GM11168 (cell line): ENCODE data around the gene MRPS10.

ENCODE experiments used
- in situ Hi-C: fragments of 300-500 bp; cut with MboI; formaldehyde crosslinking; loops from one replicate; pipeline ENCODE4 v1.12.0; 2022; ENCODE audit warnings: low sequenced_read_pairs; ENCODE audit not compliant: unreplicated experiment

MRPS10 gene

DNA sequence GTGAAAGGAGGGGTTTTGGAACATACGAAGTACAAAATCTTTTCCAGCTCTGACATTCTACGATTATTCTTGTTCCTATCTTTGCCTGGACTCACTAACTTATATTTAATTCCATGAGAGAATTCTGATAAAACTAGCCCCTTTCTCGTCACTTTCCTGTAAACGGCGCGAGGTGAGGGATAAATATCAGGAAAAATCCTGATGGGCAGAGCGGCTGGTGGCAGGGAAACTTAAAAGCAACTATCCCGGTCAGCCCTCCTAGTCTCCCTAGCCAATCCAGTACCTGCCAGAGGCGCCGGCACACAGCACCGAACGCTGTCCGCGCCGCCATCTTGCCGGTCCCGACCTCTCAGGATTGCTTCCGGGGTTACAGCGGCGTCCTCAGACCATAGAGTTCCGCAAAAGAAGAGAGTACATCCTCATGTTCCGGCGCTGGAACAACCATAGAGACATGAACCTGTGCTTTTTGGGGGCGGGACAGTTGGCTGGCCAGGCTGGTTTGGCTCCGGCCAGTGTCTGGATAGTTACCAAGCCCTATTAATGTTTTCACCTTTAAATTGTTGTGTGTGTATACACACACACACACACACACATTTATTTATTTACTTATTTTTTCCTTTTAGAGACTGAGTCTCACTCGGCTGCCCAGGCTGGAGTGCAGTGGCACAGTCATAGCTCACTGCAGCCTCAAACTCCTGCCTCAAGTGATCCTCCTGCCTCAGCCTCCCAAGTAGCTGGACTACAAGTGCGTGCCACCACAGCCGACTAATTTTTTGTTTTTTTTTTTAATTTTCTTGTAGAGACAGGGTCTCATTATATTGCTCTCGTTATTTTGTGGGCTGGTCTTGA is at the start of gene MRPS10:
Gene MRPS10 (minus strand): TSS at position 343 of the 849 bp plus-strand sequence. CDS start 12 bp downstream, at position 331.
- in situ Hi-C loops = no loop called here

DNA sequence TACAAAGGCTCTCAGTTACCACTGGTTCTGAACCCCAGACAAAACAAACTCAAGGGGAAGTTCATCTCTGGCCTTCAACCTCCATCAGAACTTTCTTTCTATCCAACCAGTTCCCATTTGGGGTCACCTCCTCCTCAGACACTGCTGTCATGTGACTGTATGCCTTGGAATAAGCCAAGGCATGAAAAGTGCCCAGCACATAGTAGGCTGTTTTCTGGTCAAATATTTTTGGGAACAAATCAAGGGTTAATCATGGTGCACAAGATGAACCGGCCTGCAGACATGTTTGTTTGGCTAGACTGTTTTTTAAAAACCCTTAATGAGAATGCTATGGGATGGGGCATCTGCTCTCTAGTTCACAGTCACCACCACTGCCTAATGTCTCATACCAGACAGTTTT is 48.9 kb upstream of the MRPS10 start:
- in situ Hi-C loops = loop anchor here (10.0 kb wide), 1 partner anchor 278 kb away; no protein-coding TSS in a partner anchor

DNA sequence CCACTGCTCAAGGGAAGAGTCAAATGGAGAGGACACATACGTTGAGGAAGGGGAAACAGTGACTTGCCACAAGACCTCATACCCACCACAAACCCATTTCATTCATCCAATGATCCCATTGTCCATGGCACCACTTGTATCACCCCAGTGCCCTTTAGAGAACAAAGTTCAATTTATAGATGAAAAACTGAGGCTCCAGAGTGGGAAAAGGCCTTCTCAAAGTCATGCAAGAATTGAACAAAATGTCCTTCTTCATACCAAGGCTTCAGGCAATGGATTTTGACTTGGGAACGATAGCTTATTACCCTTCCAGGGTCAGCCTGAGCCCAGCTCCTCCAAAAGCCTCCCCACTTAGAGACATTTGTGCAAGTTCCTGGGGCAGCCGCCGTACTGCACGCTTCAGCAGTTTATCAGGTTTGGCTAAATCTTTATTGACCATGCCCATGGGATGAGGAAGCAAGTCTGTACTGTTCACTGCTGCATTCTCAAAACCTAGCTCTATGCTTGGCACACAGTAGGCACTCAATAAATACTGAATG is 47.3 kb upstream of the MRPS10 start:
- in situ Hi-C loops = loop anchor here (10.0 kb wide), 1 partner anchor 280 kb away; no protein-coding TSS in a partner anchor

DNA sequence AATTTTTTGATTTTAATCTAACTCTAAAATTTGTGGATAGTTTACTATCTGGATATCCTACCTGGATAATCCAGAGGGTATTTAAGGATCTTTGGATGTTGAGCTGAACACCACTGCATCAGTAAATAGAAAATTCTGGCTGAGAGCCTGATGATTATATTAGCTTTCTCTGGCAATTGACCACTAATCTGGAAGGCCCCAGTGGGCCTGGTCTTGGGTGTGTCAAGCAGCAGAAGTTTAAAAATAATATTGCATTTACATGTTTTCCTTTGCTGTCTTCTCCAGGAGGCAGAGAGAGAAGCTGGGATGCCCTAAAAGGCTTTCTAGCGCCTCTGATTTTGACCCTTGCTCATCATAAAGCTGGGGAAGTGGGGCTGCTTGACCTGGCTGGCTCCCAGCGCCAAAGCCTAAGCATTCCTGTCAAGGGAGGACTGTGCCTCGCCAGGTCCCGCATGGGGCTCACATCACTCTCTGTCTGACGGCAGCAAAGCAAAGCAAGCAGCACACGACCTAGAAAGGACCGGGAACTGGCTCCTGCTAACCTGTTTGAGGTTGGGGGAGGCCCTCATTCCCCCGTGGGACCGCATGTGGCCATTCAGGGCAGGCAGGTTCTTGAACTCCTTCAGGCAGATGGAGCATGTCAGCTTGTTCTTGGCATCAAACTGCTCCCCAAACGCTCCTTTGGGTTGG is 46.6 kb upstream of the MRPS10 start:
- in situ Hi-C loops = loop anchor here (10.0 kb wide), 1 partner anchor 280 kb away; no protein-coding TSS in a partner anchor

GRCh38 chr6:42263165-42263728 is 45.6 kb upstream of the MRPS10 start:
- in situ Hi-C loops = loop anchor here (10.0 kb wide), 1 partner anchor 282 kb away; no protein-coding TSS in a partner anchor

DNA sequence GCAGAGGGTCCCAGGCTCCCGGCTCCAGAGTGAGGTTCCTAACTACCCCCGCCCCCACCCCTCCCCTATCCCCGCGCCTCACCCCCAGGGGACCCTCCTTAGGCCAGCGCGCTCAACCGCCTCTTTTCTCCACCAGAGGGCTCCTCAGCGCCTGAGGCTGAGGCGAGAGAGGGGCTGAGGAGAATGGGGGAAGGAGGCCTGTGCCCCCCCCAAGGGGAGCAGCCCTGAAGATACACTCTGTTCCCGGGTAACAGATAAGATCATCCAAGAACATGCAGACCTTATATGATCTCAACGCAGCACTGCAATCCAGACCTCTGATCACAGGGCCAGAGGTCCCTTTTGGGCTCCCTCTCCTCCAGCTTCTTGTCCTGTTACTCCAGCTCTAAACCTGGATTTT is 43.3 kb upstream of the MRPS10 start:
- in situ Hi-C loops = loop anchor here (10.0 kb wide), 1 partner anchor 284 kb away; no protein-coding TSS in a partner anchor

DNA sequence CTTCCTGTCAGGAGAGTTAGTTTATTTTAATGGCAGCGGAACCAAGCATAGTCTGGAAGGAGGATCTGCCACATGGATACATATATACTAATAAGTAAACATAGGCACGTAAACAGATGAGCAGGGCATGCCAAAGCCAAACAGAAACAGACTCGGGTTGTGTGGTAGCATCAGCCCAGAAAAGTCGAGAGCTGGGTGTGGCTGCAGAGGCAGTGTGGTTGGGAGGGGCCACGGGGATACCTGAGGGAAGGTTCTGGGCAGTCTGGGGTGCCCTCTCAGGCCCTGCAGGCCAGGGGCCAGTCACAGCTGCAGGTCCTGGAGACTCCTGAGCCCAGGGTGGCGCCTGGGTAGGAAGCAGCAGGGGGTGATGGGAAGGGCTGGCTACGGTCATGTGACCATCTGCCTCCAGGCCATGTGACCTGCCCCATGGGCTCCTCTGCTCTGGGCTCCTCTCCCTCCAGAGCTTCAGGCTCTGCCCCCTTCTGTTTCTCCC is 42.8 kb upstream of the MRPS10 start:
- in situ Hi-C loops = loop anchor here (10.0 kb wide), 1 partner anchor 284 kb away; no protein-coding TSS in a partner anchor

GRCh38 chr6:42259841-42260395 is 42.3 kb upstream of the MRPS10 start:
- in situ Hi-C loops = loop anchor here (10.0 kb wide), 1 partner anchor 285 kb away; no protein-coding TSS in a partner anchor

DNA sequence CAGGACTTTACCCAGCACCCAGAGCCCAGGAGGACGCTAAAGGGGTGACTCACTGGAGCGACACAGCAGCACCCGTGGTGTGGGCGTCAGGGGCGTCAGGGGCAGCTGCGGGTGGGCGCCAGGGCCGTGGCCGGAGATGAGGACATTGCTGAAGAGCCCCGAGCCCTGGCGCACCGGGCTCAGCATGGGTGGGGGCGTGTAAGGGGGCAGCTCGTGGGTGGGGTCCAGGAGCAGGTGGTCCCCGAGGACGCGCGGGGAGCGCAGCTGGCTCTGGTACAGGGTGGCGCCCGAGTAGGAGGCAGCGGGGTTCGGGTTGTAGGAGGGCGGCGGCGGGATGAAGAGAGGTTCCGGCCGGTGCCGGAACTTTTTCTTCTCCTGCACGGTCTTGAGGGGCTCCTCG is 41.6 kb upstream of the MRPS10 start:
- in situ Hi-C loops = no loop called here

GRCh38 chr6:42257614-42258013 is 40.0 kb upstream of the MRPS10 start:
- in situ Hi-C loops = no loop called here

GRCh38 chr6:42257063-42257462 is 39.4 kb upstream of the MRPS10 start:
- in situ Hi-C loops = no loop called here

GRCh38 chr6:42255050-42255449 is 37.4 kb upstream of the MRPS10 start:
- in situ Hi-C loops = no loop called here

GRCh38 chr6:42254505-42254904 is 36.8 kb upstream of the MRPS10 start:
- in situ Hi-C loops = no loop called here

- in situ Hi-C loops = no loop called here
These were observed 34.4 kb upstream of the MRPS10 start for GRCh38 chr6:42251911-42252637.

- in situ Hi-C loops = no loop called here
These were observed 33.8 kb upstream of the MRPS10 start for GRCh38 chr6:42251500-42251899.

GRCh38 chr6:42250274-42250931 is 32.7 kb upstream of the MRPS10 start:
- in situ Hi-C loops = no loop called here

GRCh38 chr6:42249279-42249678 is 31.6 kb upstream of the MRPS10 start:
- in situ Hi-C loops = no loop called here

GRCh38 chr6:42243046-42243445 is 25.4 kb upstream of the MRPS10 start:
- in situ Hi-C loops = no loop called here

DNA sequence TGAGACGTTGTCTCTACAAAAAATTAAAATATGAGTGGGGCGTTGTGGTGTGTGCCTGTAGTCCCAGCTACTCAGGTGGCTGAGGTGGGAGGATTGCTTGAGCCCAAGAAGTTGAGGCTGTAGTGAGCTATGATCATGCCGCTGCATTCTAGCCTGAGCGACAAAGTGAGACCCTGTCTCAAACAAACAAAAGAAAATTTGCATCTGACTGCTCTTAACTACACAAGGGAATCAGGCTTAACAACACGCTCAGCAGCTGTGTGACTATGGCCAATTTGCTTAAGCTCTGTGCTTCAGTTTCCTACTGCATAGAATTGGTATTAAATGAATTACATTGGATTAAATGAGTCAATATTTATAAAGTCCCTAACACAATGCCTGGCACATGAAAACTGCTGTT is 24.3 kb upstream of the MRPS10 start:
- in situ Hi-C loops = no loop called here
